Left lung (tissue), 10 donors: ENCODE measurements around the gene VWDE. TPM values are rescaled to one million over a fixed set of nuclear protein-coding genes. Genes with fewer than 3 reads are reported as not detected.

ENCODE experiments used
- ATAC-seq: fragments of 200-7000 bp; cut with Tn5 transposase; one replicate; pipeline ENCODE4 v1.9.1; 2020; ENCODE audit warnings: moderate library complexity
- DNase-seq, 4 donors: peaks; one replicate each; pipeline ENCODE4 v3.0.0-alpha.2; 2013 to 2020
- H3K27ac ChIP-seq, 2 donors: fragments of 200-600 bp; sonication (generic) in 1 of 2; one replicate each; pipeline versions ENCODE4 v1.5.0 to v1.8.0; 2020 to 2021
- H3K27me3 ChIP-seq, 2 donors: fragments of 200-600 bp; sonication (generic) in 1 of 2; one replicate each; pipeline versions ENCODE4 v1.5.0 to v1.8.0; 2020 to 2021
- H3K36me3 ChIP-seq, 2 donors: fragments of 200-600 bp; sonication (generic) in 1 of 2; one replicate each; pipeline versions ENCODE4 v1.5.0 to v1.8.0; 2020 to 2021
- H3K4me1 ChIP-seq, 2 donors: fragments of 200-600 bp; one replicate each; pipeline ENCODE4 v1.8.0; 2021
- H3K4me3 ChIP-seq, 2 donors: fragments of 200-600 bp; sonication (generic) in 1 of 2; one replicate each; pipeline versions ENCODE4 v1.5.0 to v1.8.0; 2020 to 2021; ENCODE audit warnings: mild to moderate bottlenecking in 1 of 2
- H3K9me3 ChIP-seq, 2 donors: fragments of 200-600 bp; sonication (generic) in 1 of 2; one replicate each; pipeline versions ENCODE4 v1.5.0 to v1.8.0; 2020 to 2021
- intact Hi-C, 2 donors: fragments of 100-400 bp; cut with DNase I; formaldehyde crosslinking; loops; one replicate each; pipeline versions ENCODE4 v1.11.2 to v1.14.2; 2022
- polyA plus RNA-seq, 6 donors: library from polyadenylated mRNA; unstranded; fragments of 120-200 nt; gene quantifications; one replicate each; pipeline ENCODE4 v1.2.1, GENCODE V29; 2013; ENCODE audit not compliant: insufficient read length in 6 of 6
- total RNA-seq, 2 donors: library from RNA; stranded (reverse); fragmentation: NEBNext Ultra II Directional; extraction: Animal tissue kit (Norgen Biotek cat#: 25700); gene quantifications; one replicate each; pipeline ENCODE4 v1.2.1, GENCODE V29; 2021
- TF ChIP-seq, protein P1 (sequence below), 2 donors: fragments of 200-600 bp; sonication (generic) in 1 of 2; IDR thresholded peaks; one replicate each; pipeline versions ENCODE4 v1.5.0 to v1.8.0; 2021; ENCODE audit warnings: antibody characterized with exemption in 2 of 2
- donor health status: DM: no; HTN: yes; CAD: no.
- donor health status: DM: no; HTN: no; CAD: no.

Gene VWDE
- total and polyA plus RNA-seq, 8 donors: 1.5 to 6.1 (median 3.6) TPM

GRCh38 chr7:12423997-12424745, 20.5 kb upstream of the VWDE start:
- no peaks in the 10 kb centered on the region for H3K27me3 ChIP-seq
- no peaks in the 10 kb centered on the region for H3K36me3 ChIP-seq
- DNase-seq (no peak), ATAC-seq (no peak)
- H3K27ac ChIP-seq: no peak overlapping the region
- TF ChIP-seq, protein P1, sequence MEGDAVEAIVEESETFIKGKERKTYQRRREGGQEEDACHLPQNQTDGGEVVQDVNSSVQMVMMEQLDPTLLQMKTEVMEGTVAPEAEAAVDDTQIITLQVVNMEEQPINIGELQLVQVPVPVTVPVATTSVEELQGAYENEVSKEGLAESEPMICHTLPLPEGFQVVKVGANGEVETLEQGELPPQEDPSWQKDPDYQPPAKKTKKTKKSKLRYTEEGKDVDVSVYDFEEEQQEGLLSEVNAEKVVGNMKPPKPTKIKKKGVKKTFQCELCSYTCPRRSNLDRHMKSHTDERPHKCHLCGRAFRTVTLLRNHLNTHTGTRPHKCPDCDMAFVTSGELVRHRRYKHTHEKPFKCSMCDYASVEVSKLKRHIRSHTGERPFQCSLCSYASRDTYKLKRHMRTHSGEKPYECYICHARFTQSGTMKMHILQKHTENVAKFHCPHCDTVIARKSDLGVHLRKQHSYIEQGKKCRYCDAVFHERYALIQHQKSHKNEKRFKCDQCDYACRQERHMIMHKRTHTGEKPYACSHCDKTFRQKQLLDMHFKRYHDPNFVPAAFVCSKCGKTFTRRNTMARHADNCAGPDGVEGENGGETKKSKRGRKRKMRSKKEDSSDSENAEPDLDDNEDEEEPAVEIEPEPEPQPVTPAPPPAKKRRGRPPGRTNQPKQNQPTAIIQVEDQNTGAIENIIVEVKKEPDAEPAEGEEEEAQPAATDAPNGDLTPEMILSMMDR (IDR thresholded peaks at IDR 0.05): no peak
- H3K9me3 ChIP-seq: peaks cover 0 to 10% of the 10 kb centered on the region in 2 donors
- no peak overlapping the region for H3K4me3 ChIP-seq
- no peaks in the 10 kb centered on the region for H3K4me1 ChIP-seq
- intact Hi-C loops: no loop called here

GRCh38 chr7:12423355-12423996, 19.8 kb upstream of the VWDE start:
- no peaks in the 10 kb centered on the region for H3K4me1 ChIP-seq
- ATAC-seq: no peak
- no peaks in the 10 kb centered on the region for H3K36me3 ChIP-seq
- H3K4me3 ChIP-seq: no peak overlapping the region
- no peaks in the 10 kb centered on the region for H3K27me3 ChIP-seq
- no peak overlapping the region for H3K27ac ChIP-seq
- TF ChIP-seq, protein P1 (IDR thresholded peaks at IDR 0.05): no peak
- H3K9me3 ChIP-seq: peaks cover 0 to 10% of the 10 kb centered on the region in 2 donors
- intact Hi-C loops: no loop called here
- DNase-seq: no peak

- ATAC-seq (no peak), DNase-seq (no peak)
- no peak overlapping the region for H3K4me3 ChIP-seq
- H3K9me3 ChIP-seq: peaks cover 0 to 10% of the 10 kb centered on the region in 2 donors
- H3K27me3 ChIP-seq: no peaks in the 10 kb centered on the region
- H3K4me1 ChIP-seq: no peaks in the 10 kb centered on the region
- no peaks in the 10 kb centered on the region for H3K36me3 ChIP-seq
- TF ChIP-seq, protein P1 (IDR thresholded peaks at IDR 0.05): no peak
- no peak overlapping the region for H3K27ac ChIP-seq
- intact Hi-C loops: no loop called here
These were observed 19.1 kb upstream of the VWDE start for GRCh38 chr7:12422554-12423320.

DNA sequence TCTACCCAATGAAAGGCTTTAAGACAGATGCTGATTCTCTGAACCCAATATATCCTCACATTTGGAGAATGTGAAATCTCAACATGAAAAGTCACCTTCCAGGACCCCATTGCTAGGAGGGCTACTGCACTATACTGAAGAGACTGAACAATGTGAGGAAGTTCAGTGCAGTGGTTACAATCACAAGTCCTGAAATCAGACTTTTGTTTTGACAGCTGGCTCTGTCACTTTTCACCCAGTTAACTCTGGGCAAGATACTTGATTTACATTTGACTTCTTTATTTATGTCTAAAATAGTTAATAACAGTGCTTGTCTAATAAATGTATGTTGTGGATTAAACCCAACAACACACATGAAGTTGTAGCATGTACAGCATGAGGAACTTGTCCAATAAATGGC, 14.8 kb upstream of the VWDE start:
- no peaks in the 10 kb centered on the region for H3K9me3 ChIP-seq
- TF ChIP-seq, protein P1 (IDR thresholded peaks at IDR 0.05): no peak
- ATAC-seq (no peak), DNase-seq (no peak)
- H3K27me3 ChIP-seq: no peaks in the 10 kb centered on the region
- H3K36me3 ChIP-seq: no peaks in the 10 kb centered on the region
- intact Hi-C loops: no loop called here
- H3K4me3 ChIP-seq: no peak overlapping the region
- no peaks in the 10 kb centered on the region for H3K4me1 ChIP-seq
- no peak overlapping the region for H3K27ac ChIP-seq

DNA sequence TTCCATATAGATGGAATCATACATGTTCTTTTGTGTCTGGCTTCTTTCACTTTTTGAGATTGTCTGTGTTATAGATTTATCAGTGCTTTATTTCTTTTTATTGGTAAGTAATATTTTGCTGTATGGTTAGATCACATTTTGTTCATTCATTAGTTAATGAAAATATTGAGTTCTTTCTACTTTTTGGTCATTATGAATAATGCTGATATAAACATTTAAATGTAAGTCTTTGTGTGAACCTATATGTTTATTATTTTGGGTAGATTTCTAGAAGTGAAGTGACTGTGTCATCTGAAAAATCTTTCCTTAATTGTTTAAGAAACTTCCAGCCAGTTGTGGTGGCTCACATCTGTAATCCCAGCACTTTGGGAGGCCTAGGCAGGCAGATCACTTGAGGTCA, 11.4 kb upstream of the VWDE start:
- intact Hi-C loops: no loop called here
- no peaks in the 10 kb centered on the region for H3K4me1 ChIP-seq
- ATAC-seq (no peak), DNase-seq (no peak)
- no peaks in the 10 kb centered on the region for H3K9me3 ChIP-seq
- H3K4me3 ChIP-seq: no peak overlapping the region
- no peaks in the 10 kb centered on the region for H3K36me3 ChIP-seq
- H3K27me3 ChIP-seq: no peaks in the 10 kb centered on the region
- no peak overlapping the region for H3K27ac ChIP-seq
- TF ChIP-seq, protein P1 (IDR thresholded peaks at IDR 0.05): no peak
